GM18951 (cell line): Measurements from ENCODE around the gene KLF18.

Experiments used
- POLR2A ChIP-seq: IDR thresholded peaks from 4 replicates; pipeline ENCODE4 v1.6.1; 2011; ENCODE audit warnings: mild to moderate bottlenecking; ENCODE audit not compliant: insufficient read length, insufficient read depth; ENCODE audit errors: extremely low read depth
- in situ Hi-C: fragments of 300-500 bp; cut with MboI; formaldehyde crosslinking; loops from one replicate; pipeline ENCODE4 v1.12.0; 2022; ENCODE audit warnings: low sequenced_read_pairs, mixed read lengths, inconsistent platforms; ENCODE audit not compliant: unreplicated experiment

The KLF18 gene

GRCh38 chr1:44112486-44112885 lies 28.9 kb downstream of the KLF18 start:
- in situ Hi-C loops: no loop called here
- TF ChIP-seq POLR2A: no peak

GRCh38 chr1:44111861-44112260 lies 29.6 kb downstream of the KLF18 start:
- in situ Hi-C loops: no loop called here
- TF ChIP-seq POLR2A: no peak

GRCh38 chr1:44110916-44111315 lies 30.5 kb downstream of the KLF18 start:
- no peak for TF ChIP-seq POLR2A
- in situ Hi-C loops: no loop called here

- in situ Hi-C loops: no loop called here
- TF ChIP-seq POLR2A: no peak
Observed at GRCh38 chr1:44108971-44109370, 32.5 kb downstream of the KLF18 start.

GRCh38 chr1:44108241-44108640 lies 33.2 kb downstream of the KLF18 start:
- TF ChIP-seq POLR2A: no peak
- in situ Hi-C loops: no loop called here

- TF ChIP-seq POLR2A: no peak
Observed at GRCh38 chr1:44105810-44106209, 35.6 kb downstream of the KLF18 start.

GRCh38 chr1:44103270-44104131 lies 37.9 kb downstream of the KLF18 start:
- no peak for TF ChIP-seq POLR2A
- in situ Hi-C loops: no loop called here

More at GRCh38 chr1:44105810-44106209, 35.6 kb downstream of the KLF18 start:
- in situ Hi-C loops: no loop called here

GRCh38 chr1:44101328-44101727 lies 40.1 kb downstream of the KLF18 start:
- TF ChIP-seq POLR2A: no peak
- in situ Hi-C loops: no loop called here

- in situ Hi-C loops: no loop called here
- TF ChIP-seq POLR2A: no peak
Observed at GRCh38 chr1:44100183-44100868, 41.1 kb downstream of the KLF18 start.

- in situ Hi-C loops: no loop called here
- TF ChIP-seq POLR2A: no peak
Observed at GRCh38 chr1:44094047-44094446, 47.4 kb downstream of the KLF18 start.

GRCh38 chr1:44090429-44091252 lies 50.8 kb downstream of the KLF18 start:
- in situ Hi-C loops: no loop called here
- no peak for TF ChIP-seq POLR2A

- in situ Hi-C loops: no loop called here
Observed at GRCh38 chr1:44089371-44090048, 51.9 kb downstream of the KLF18 start.

More at GRCh38 chr1:44089371-44090048, 51.9 kb downstream of the KLF18 start:
- TF ChIP-seq POLR2A: no peak
